OCI-LY3 (cell line): ENCODE results near the gene NR2F1.

ENCODE experiments used
- H2AFZ ChIP-seq: fragments of 200-600, 300-600 bp; shearing (Covaris generic); 2 replicates; pipeline ENCODE4 v1.6.0; 2014; ENCODE audit warnings: antibody characterized with exemption, low read depth, low read length
- H3K27ac ChIP-seq: fragments of 200-600, 300-600 bp; sonication (generic); 2 replicates; pipeline ENCODE4 v1.5.1; 2014; ENCODE audit warnings: mild to moderate bottlenecking, low read length, moderate library complexity, mixed read lengths
- H3K27me3 ChIP-seq: fragments of 200-600, 300-600 bp; sonication (generic); 2 replicates; pipeline ENCODE4 v1.6.1; 2014; ENCODE audit warnings: low read depth, low read length, mixed read lengths
- H3K36me3 ChIP-seq: fragments of 200-600, 300-600 bp; sonication (generic); replicated peaks from 2 replicates; pipeline ENCODE3; 2014; ENCODE audit warnings: low read depth, low read length, mixed read lengths
- H3K4me1 ChIP-seq: fragments of 300-600, 200-600 bp; sonication (generic); 2 replicates; pipeline ENCODE4 v1.6.1; 2014; ENCODE audit warnings: low read length, mixed read lengths
- H3K4me2 ChIP-seq: fragments of 200-600, 300-600 bp; sonication (generic); 2 replicates; pipeline ENCODE4 v1.6.1; 2014; ENCODE audit warnings: low read length, mixed read lengths
- H3K4me3 ChIP-seq: fragments of 300-600, 200-600 bp; sonication (generic); 2 replicates; pipeline ENCODE4 v1.5.1; 2014; ENCODE audit warnings: antibody characterized with exemption, mild to moderate bottlenecking, low read length, moderate library complexity
- H3K79me2 ChIP-seq: fragments of 300-600, 200-600 bp; shearing (Covaris generic); 2 replicates; pipeline ENCODE4 v1.6.1; 2014; ENCODE audit warnings: mild to moderate bottlenecking, low read length, mixed read lengths
- H3K9ac ChIP-seq: fragments of 300-600, 200-600 bp; shearing (Covaris generic); 2 replicates; pipeline ENCODE4 v1.6.0; 2014; ENCODE audit warnings: mild to moderate bottlenecking, low read length, moderate library complexity
- H3K9me3 ChIP-seq: fragments of 200-600, 300-600 bp; shearing (Covaris generic); 2 replicates; pipeline ENCODE4 v1.6.1; 2014; ENCODE audit warnings: low read length, mixed read lengths; ENCODE audit not compliant: insufficient read depth
- H4K20me1 ChIP-seq: fragments of 200-600, 300-600 bp; sonication (generic); 2 replicates; pipeline ENCODE4 v1.6.1; 2016; ENCODE audit warnings: low read length, mixed read lengths; ENCODE audit not compliant: insufficient read depth
- EZH2phosphoT487 ChIP-seq: fragments of 200-600 bp; shearing (Covaris generic); IDR thresholded peaks from 2 replicates; pipeline ENCODE4 v1.6.1; 2018; ENCODE audit warnings: antibody characterized with exemption, mixed run types, low read depth
- TF ChIP-seq, protein P1 (sequence below): fragments of 200-600, 300-600 bp; sonication (generic); IDR thresholded peaks from 2 replicates; pipeline ENCODE4 v1.5.1; 2014; ENCODE audit warnings: antibody characterized with exemption, low read length, low read depth

The NR2F1 gene

DNA sequence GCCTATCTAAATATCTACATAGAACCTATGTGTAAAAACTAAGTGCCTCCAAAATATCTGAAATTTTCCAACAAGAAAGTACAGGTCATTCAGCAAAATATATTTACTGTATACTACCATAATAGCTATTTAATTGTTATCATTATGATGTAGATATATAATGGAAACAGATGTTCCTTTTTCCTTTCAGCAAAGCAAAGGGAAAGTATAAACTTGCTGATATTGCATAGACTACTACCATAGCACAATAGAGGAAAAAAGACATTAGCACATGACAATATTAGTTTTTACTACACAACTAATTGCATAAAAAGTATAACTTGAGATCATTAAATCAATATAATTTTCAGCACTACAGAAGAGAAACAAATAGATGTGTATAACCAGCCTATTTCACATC lies 16.9 kb upstream of the NR2F1 start:
- no peak for TF ChIP-seq EZH2phosphoT487
- TF ChIP-seq, protein P1, sequence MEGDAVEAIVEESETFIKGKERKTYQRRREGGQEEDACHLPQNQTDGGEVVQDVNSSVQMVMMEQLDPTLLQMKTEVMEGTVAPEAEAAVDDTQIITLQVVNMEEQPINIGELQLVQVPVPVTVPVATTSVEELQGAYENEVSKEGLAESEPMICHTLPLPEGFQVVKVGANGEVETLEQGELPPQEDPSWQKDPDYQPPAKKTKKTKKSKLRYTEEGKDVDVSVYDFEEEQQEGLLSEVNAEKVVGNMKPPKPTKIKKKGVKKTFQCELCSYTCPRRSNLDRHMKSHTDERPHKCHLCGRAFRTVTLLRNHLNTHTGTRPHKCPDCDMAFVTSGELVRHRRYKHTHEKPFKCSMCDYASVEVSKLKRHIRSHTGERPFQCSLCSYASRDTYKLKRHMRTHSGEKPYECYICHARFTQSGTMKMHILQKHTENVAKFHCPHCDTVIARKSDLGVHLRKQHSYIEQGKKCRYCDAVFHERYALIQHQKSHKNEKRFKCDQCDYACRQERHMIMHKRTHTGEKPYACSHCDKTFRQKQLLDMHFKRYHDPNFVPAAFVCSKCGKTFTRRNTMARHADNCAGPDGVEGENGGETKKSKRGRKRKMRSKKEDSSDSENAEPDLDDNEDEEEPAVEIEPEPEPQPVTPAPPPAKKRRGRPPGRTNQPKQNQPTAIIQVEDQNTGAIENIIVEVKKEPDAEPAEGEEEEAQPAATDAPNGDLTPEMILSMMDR, result no peak
- no peak overlapping the region for H3K4me2 ChIP-seq
- no peaks in the 10 kb centered on the region for H3K79me2 ChIP-seq
- H4K20me1 ChIP-seq, result no peaks in the 10 kb centered on the region
- H3K36me3 ChIP-seq, result no peaks in the 10 kb centered on the region
- H3K9me3 ChIP-seq, result no peaks in the 10 kb centered on the region
- no peak overlapping the region for H3K27ac ChIP-seq
- no peak overlapping the region for H2AFZ ChIP-seq
- H3K4me3 ChIP-seq, result no peak overlapping the region
- H3K27me3 ChIP-seq, result no peaks in the 10 kb centered on the region
- H3K4me1 ChIP-seq, result peaks cover 25% of the 10 kb centered on the region
- H3K9ac ChIP-seq, result no peak overlapping the region

DNA sequence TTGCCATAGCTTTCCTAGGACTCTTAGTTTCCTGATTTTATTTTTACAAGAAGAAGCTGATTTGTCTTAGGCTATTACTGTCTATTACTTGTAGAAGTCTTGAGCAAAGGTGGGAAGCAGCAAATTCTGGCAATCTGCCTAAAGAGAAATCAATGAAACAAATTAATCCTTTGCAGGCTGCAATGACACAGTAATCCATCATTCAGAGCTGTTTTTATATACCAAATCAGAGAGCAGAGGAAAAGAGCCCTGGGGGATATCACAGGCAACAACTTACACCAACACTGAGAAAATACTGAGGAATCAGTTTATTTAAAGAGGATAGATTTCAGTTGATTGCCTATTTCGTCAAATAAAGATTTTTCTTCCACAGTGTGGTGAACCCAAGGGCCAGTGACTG lies 15.6 kb upstream of the NR2F1 start:
- H3K4me2 ChIP-seq, result no peak overlapping the region
- no peaks in the 10 kb centered on the region for H3K79me2 ChIP-seq
- no peaks in the 10 kb centered on the region for H3K36me3 ChIP-seq
- H3K4me1 ChIP-seq, result peaks cover 25% of the 10 kb centered on the region
- no peak for TF ChIP-seq EZH2phosphoT487
- TF ChIP-seq, protein P1, result no peak
- H3K27ac ChIP-seq, result no peak overlapping the region
- H3K9ac ChIP-seq, result no peak overlapping the region
- no peak overlapping the region for H2AFZ ChIP-seq
- H3K27me3 ChIP-seq, result no peaks in the 10 kb centered on the region
- H3K9me3 ChIP-seq, result no peaks in the 10 kb centered on the region
- no peak overlapping the region for H3K4me3 ChIP-seq
- no peaks in the 10 kb centered on the region for H4K20me1 ChIP-seq

DNA sequence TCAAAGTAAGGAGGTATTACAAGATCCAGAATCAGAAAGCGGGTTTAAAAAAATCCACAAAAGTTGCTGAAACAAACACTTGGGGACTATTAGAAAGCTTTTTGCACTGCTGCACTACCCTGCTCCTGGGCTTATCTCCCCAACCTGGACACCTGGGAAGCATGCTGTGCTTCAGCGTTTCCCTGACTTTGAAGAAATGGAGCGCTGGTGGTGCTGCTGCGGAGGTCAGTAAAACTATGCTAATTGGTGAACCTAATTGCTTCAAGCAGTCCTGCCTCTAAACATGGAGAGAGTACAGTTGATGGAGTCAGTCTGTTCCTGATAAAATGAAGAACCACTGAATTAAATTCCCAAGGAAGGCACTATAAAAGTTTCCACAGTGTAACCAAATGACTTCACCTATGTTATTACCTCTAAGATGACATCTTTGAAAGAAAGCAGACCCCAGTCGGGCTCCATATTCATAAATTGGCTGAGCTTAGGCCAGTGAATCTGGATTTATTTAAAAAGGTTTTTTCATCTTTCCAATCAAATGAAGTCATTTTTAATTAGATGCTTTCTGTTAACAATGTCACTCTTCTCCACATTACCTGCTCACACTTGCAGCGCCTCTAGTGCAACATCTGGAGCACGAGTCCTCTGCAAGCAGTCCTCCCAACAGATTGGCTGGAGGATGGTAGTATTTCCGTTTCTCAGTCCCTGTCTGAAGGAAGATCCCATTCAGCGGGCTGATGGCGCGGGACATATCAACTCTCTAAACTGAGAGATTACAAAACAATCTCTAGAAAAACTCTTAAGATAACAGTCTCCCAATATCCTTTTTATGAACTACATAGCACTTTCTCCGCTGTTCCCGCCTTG lies 13.5 kb upstream of the NR2F1 start:
- H3K4me3 ChIP-seq, result no peak overlapping the region
- TF ChIP-seq, protein P1, result no peak
- TF ChIP-seq EZH2phosphoT487, result no peak
- H3K9me3 ChIP-seq, result no peaks in the 10 kb centered on the region
- H4K20me1 ChIP-seq, result no peaks in the 10 kb centered on the region
- peaks cover 12% of the 10 kb centered on the region for H3K4me1 ChIP-seq
- no peaks in the 10 kb centered on the region for H3K27me3 ChIP-seq
- no peak overlapping the region for H3K4me2 ChIP-seq
- no peaks in the 10 kb centered on the region for H3K36me3 ChIP-seq
- H3K27ac ChIP-seq, result no peak overlapping the region
- H2AFZ ChIP-seq, result no peak overlapping the region
- no peak overlapping the region for H3K9ac ChIP-seq
- H3K79me2 ChIP-seq, result no peaks in the 10 kb centered on the region

DNA sequence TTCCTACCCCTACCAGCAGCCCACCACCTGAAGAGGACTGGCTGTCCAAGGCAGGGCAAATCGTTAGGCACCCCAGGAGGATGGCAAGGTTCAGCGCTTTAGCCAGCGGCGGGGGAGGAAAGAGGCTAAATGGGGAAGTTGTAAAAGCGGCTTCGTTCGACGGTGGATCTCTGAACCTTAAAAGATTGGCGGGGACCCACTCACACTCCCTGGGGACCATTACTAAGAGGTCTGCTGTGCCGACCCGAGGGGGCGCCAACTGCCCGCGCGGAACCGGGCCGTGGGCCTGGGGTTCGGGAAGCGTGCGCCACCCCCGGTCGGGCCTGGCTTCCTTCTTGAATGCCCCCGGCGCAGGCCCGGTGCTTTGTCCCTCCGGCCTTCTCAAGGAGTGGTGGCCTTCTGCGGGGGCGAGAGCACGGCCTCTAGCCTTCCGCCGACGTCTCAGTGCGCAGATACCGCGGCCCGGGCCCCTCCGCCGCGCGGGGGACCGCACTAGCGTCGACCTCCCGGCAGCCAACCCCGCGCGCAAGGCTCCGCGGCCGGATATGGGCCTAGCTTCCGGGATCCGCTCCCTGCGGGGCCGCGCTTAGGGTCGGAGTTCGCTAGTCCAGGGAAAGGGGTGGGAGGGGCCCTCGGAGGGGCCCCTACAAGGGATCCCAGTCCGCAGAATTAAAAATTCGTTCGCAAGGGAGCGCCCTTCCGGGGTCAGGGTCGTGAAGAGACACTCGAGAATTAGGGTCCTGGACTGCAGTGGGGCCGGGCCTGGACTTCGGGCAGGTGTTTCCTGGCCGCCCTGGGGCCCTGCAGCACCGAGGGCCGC lies 12.5 kb upstream of the NR2F1 start:
- no peak overlapping the region for H3K9ac ChIP-seq
- no peak overlapping the region for H3K4me3 ChIP-seq

More for the DNA sequence above, 12.5 kb upstream of the NR2F1 start:
- no peak overlapping the region for H3K4me2 ChIP-seq
- H2AFZ ChIP-seq, result no peak overlapping the region
- no peaks in the 10 kb centered on the region for H4K20me1 ChIP-seq
- 0 out of 2 replicates have a peak, but pooled peaks cover 5% of the 10 kb centered on the region for H3K4me1 ChIP-seq
- H3K9me3 ChIP-seq, result no peaks in the 10 kb centered on the region
- no peaks in the 10 kb centered on the region for H3K27me3 ChIP-seq
- no peak overlapping the region for H3K27ac ChIP-seq
- H3K36me3 ChIP-seq, result no peaks in the 10 kb centered on the region
- no peak for TF ChIP-seq EZH2phosphoT487
- TF ChIP-seq, protein P1, result no peak
- H3K79me2 ChIP-seq, result no peaks in the 10 kb centered on the region
